ENCODE data around the gene CDRT15.
"Not testable (repeated sequence)": the region's sequence is repeated elsewhere in the genome, so short reads cannot be mapped to it uniquely, and the experiment has no call there.

Gene CDRT15

DNA sequence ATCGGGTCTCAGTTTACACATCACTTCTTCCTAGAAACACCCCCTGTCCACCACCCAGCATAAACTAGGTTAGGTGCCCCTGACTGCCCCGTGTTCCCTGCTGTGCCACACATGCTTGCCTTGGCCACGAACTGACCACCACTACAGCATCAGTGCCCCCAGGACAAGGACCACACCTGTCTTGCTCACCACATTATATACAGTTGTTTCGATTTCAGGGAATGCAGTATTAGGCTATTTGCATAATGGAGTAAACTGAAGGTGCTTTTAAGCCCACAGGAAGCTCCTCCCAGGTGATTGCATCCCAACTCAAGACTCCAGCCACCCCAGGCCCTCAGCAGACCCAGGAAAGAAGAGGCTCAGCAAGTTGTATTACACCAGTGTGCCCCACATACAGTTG is 50.2 kb downstream of the CDRT15 start:
- not testable (repeated sequence) for DNase-seq (ENCODE audit: low read depth in 2 of 3, low spot score in 1 of 3)

Data from stimulated activated CD4-positive, alpha-beta T cell treated with anti-CD3 and anti-CD28 coated beads, Interleukin-12 subunit alpha, Interleukin-12 subunit beta, amount 100 ng/mL, for 48 hours (primary cell).